Measurements from ENCODE around the gene SPEN.

- TF ChIP-seq GPN1 (CRISPR knock-in tag; IDR thresholded peaks at IDR 0.05; ENCODE audit: borderline replicate concordance) (no peak), ZNF878 (CRISPR knock-in tag; IDR thresholded peaks at IDR 0.05) (no peak), ETV6 (CRISPR knock-in tag; conservative IDR thresholded peaks at IDR 0.05) (no peak), POLR2A (IDR thresholded peaks at IDR 0.05; ENCODE audit: insufficient read depth in 1 of 2, low read depth in 2 of 2, low read length in 2 of 2) (no peak), ATAD3A (CRISPR knock-in tag; IDR thresholded peaks at IDR 0.05) (no peak), ZNF614 (CRISPR knock-in tag; IDR thresholded peaks at IDR 0.05; ENCODE audit: borderline replicate concordance) (no peak), ZSCAN20 (CRISPR knock-in tag; IDR thresholded peaks at IDR 0.05; ENCODE audit: borderline replicate concordance) (no peak), FOXP4 (CRISPR knock-in tag; IDR thresholded peaks at IDR 0.05) (no peak), CBX2 (IDR thresholded peaks at IDR 0.05; ENCODE audit: low read depth, low read length) (no peak), CBX2 (CRISPR knock-in tag; IDR thresholded peaks at IDR 0.05; ENCODE audit: low read depth) (no peak), TFDP1 (CRISPR knock-in tag; IDR thresholded peaks at IDR 0.05; ENCODE audit: borderline replicate concordance) (no peak)
- TF ChIP-seq, protein P1, sequence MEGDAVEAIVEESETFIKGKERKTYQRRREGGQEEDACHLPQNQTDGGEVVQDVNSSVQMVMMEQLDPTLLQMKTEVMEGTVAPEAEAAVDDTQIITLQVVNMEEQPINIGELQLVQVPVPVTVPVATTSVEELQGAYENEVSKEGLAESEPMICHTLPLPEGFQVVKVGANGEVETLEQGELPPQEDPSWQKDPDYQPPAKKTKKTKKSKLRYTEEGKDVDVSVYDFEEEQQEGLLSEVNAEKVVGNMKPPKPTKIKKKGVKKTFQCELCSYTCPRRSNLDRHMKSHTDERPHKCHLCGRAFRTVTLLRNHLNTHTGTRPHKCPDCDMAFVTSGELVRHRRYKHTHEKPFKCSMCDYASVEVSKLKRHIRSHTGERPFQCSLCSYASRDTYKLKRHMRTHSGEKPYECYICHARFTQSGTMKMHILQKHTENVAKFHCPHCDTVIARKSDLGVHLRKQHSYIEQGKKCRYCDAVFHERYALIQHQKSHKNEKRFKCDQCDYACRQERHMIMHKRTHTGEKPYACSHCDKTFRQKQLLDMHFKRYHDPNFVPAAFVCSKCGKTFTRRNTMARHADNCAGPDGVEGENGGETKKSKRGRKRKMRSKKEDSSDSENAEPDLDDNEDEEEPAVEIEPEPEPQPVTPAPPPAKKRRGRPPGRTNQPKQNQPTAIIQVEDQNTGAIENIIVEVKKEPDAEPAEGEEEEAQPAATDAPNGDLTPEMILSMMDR (CRISPR knock-in tag; IDR thresholded peaks at IDR 0.05) = no peak
- TF ChIP-seq, protein P2, sequence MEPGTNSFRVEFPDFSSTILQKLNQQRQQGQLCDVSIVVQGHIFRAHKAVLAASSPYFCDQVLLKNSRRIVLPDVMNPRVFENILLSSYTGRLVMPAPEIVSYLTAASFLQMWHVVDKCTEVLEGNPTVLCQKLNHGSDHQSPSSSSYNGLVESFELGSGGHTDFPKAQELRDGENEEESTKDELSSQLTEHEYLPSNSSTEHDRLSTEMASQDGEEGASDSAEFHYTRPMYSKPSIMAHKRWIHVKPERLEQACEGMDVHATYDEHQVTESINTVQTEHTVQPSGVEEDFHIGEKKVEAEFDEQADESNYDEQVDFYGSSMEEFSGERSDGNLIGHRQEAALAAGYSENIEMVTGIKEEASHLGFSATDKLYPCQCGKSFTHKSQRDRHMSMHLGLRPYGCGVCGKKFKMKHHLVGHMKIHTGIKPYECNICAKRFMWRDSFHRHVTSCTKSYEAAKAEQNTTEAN (CRISPR knock-in tag; conservative IDR thresholded peaks at IDR 0.05) = no peak
Observed at GRCh38 chr1:15974855-15975254, 127.3 kb downstream of the SPEN start.
